A673 (cell line): ENCODE data around the gene MRPS14.

Experiments
- CTCF ChIP-seq: fragments of 300-800, 200-600 bp; sonication (generic); conservative IDR thresholded peaks from 2 replicates; pipeline ENCODE4 v1.5.1; 2017; ENCODE audit warnings: low read depth, mild to moderate bottlenecking, antibody characterized with exemption, low read length, moderate library complexity, mixed read lengths
- EZH2 ChIP-seq: fragments of 200-600 bp; sonication (generic); IDR thresholded peaks from 2 replicates; pipeline ENCODE4 v1.6.1; 2017; ENCODE audit warnings: borderline replicate concordance, low read depth, mild to moderate bottlenecking, mixed read lengths, antibody characterized with exemption, low read length; ENCODE audit not compliant: poor library complexity, severe bottlenecking

- TF ChIP-seq CTCF (no peak), EZH2 (no peak)
These were observed 57.7 kb downstream of the MRPS14 start for GRCh38 chr1:174965362-174966007.
